Measurements from ENCODE around the gene PYGL.

The PYGL gene

GRCh38 chr14:50906326-50907065, 37.8 kb downstream of the PYGL start:
- Histone ChIP-seq H3K27ac (ENCODE audit: extremely low read depth, low read depth, low read length) (no peak overlapping the region), H3K4me3 (ENCODE audit: low read depth, low read length) (no peak overlapping the region), H3K36me3 (ENCODE audit: control insufficient read depth in 2 of 2, insufficient read depth in 1 of 2, low read length in 2 of 2) (peaks cover 19 to 80% of the 10 kb centered on the region in 2 experiments), H3K4me1 (ENCODE audit: control insufficient read depth, insufficient read depth, low read length) (no peaks in the 10 kb centered on the region), H3K9me3 (ENCODE audit: control insufficient read depth, insufficient read depth, low read depth, low read length) (no peaks in the 10 kb centered on the region)
- POLR2A ChIA-PET, result no interaction called here
- CTCF ChIA-PET, result no interaction called here
- TF ChIP-seq BCL6B (tag by site-specific recombination; IDR thresholded peaks at IDR 0.05) (no peak), ATF2 (tag by site-specific recombination; IDR thresholded peaks at IDR 0.05; ENCODE audit: low read depth) (no peak), ZNF571 (tag by site-specific recombination; IDR thresholded peaks at IDR 0.05) (no peak), ZNF777 (tag by site-specific recombination; IDR thresholded peaks at IDR 0.05; ENCODE audit: borderline replicate concordance) (no peak)
- TF ChIP-seq, protein P1, sequence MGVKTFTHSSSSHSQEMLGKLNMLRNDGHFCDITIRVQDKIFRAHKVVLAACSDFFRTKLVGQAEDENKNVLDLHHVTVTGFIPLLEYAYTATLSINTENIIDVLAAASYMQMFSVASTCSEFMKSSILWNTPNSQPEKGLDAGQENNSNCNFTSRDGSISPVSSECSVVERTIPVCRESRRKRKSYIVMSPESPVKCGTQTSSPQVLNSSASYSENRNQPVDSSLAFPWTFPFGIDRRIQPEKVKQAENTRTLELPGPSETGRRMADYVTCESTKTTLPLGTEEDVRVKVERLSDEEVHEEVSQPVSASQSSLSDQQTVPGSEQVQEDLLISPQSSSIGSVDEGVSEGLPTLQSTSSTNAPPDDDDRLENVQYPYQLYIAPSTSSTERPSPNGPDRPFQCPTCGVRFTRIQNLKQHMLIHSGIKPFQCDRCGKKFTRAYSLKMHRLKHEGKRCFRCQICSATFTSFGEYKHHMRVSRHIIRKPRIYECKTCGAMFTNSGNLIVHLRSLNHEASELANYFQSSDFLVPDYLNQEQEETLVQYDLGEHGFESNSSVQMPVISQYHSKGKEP (tag by site-specific recombination; IDR thresholded peaks at IDR 0.05), result no peak

DNA sequence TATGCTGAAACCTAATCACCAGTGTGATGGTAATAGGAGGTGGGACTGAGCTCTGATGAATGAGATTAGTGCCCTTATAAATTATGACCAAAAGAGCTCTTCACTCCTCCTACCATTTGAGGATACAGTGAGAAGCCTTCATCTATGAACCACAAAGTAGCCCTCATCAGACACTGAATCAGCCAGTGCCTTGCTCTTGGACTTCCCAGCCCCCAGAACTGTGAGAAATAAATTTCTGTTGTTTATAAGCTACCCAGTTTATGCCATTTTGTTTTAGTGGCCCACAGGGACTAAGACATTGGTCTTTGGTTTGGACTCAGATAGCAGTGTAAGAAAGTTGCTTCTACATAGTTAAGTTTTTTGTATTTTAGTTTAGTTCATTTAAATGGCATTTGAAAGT, 39.6 kb downstream of the PYGL start:
- Histone ChIP-seq H3K4me1 (ENCODE audit: control insufficient read depth, insufficient read depth, low read length) (no peaks in the 10 kb centered on the region), H3K4me3 (ENCODE audit: low read depth, low read length) (no peak overlapping the region), H3K36me3 (ENCODE audit: control insufficient read depth in 2 of 2, insufficient read depth in 1 of 2, low read length in 2 of 2) (peaks cover 12 to 66% of the 10 kb centered on the region in 2 experiments), H3K27ac (ENCODE audit: extremely low read depth, low read depth, low read length) (no peak overlapping the region), H3K9me3 (ENCODE audit: control insufficient read depth, insufficient read depth, low read depth, low read length) (no peaks in the 10 kb centered on the region)
- POLR2A ChIA-PET, result interaction anchor here (0.5 kb wide), 1 partner anchor 140 kb away, joined by 4 read pairs; no protein-coding TSS in a partner anchor
- CTCF ChIA-PET, result interaction anchor here (1.1 kb wide), 1 partner anchor 51 kb away, joined by 3 read pairs; no protein-coding TSS in a partner anchor
- TF ChIP-seq ZNF548 (tag by site-specific recombination; IDR thresholded peaks at IDR 0.05) (no peak), ZNF660 (tag by site-specific recombination; IDR thresholded peaks at IDR 0.05) (no peak), HOXC10 (CRISPR knock-in tag; IDR thresholded peaks at IDR 0.05) (no peak), ZNF350 (tag by site-specific recombination; IDR thresholded peaks at IDR 0.05) (no peak), ZSCAN23 (tag by site-specific recombination; IDR thresholded peaks at IDR 0.05) (no peak), ZNF580 (tag by site-specific recombination; IDR thresholded peaks at IDR 0.05) (no peak), ZSCAN5A (tag by site-specific recombination; IDR thresholded peaks at IDR 0.05) (no peak), ZNF596 (tag by site-specific recombination; IDR thresholded peaks at IDR 0.05) (no peak), ZNF366 (tag by site-specific recombination; conservative IDR thresholded peaks at IDR 0.05) (no peak), ZNF324 (tag by site-specific recombination; IDR thresholded peaks at IDR 0.05) (no peak), ZNF658 (tag by site-specific recombination; IDR thresholded peaks at IDR 0.05) (no peak)
- TF ChIP-seq, protein P2, sequence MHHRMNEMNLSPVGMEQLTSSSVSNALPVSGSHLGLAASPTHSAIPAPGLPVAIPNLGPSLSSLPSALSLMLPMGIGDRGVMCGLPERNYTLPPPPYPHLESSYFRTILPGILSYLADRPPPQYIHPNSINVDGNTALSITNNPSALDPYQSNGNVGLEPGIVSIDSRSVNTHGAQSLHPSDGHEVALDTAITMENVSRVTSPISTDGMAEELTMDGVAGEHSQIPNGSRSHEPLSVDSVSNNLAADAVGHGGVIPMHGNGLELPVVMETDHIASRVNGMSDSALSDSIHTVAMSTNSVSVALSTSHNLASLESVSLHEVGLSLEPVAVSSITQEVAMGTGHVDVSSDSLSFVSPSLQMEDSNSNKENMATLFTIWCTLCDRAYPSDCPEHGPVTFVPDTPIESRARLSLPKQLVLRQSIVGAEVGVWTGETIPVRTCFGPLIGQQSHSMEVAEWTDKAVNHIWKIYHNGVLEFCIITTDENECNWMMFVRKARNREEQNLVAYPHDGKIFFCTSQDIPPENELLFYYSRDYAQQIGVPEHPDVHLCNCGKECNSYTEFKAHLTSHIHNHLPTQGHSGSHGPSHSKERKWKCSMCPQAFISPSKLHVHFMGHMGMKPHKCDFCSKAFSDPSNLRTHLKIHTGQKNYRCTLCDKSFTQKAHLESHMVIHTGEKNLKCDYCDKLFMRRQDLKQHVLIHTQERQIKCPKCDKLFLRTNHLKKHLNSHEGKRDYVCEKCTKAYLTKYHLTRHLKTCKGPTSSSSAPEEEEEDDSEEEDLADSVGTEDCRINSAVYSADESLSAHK (tag by site-specific recombination; IDR thresholded peaks at IDR 0.05), result no peak
- TF ChIP-seq, protein P3, sequence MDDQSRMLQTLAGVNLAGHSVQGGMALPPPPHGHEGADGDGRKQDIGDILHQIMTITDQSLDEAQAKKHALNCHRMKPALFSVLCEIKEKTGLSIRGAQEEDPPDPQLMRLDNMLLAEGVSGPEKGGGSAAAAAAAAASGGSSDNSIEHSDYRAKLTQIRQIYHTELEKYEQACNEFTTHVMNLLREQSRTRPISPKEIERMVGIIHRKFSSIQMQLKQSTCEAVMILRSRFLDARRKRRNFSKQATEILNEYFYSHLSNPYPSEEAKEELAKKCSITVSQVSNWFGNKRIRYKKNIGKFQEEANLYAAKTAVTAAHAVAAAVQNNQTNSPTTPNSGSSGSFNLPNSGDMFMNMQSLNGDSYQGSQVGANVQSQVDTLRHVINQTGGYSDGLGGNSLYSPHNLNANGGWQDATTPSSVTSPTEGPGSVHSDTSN (CRISPR knock-in tag; IDR thresholded peaks at IDR 0.05), result no peak
- TF ChIP-seq, protein P4, sequence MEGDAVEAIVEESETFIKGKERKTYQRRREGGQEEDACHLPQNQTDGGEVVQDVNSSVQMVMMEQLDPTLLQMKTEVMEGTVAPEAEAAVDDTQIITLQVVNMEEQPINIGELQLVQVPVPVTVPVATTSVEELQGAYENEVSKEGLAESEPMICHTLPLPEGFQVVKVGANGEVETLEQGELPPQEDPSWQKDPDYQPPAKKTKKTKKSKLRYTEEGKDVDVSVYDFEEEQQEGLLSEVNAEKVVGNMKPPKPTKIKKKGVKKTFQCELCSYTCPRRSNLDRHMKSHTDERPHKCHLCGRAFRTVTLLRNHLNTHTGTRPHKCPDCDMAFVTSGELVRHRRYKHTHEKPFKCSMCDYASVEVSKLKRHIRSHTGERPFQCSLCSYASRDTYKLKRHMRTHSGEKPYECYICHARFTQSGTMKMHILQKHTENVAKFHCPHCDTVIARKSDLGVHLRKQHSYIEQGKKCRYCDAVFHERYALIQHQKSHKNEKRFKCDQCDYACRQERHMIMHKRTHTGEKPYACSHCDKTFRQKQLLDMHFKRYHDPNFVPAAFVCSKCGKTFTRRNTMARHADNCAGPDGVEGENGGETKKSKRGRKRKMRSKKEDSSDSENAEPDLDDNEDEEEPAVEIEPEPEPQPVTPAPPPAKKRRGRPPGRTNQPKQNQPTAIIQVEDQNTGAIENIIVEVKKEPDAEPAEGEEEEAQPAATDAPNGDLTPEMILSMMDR (tag by site-specific recombination; IDR thresholded peaks at IDR 0.05), result no peak
